Colon (tissue), 2 donors: ENCODE results near the gene TMEM53.

Source experiments
- FAIRE-seq: peaks from 2 replicates; lab custom pipeline; 2012; peaks lifted over from hg19 to GRCh38; lab: Jason Lieb, UNC
- donor health status: control.
- donor health status: control.

Gene TMEM53

DNA sequence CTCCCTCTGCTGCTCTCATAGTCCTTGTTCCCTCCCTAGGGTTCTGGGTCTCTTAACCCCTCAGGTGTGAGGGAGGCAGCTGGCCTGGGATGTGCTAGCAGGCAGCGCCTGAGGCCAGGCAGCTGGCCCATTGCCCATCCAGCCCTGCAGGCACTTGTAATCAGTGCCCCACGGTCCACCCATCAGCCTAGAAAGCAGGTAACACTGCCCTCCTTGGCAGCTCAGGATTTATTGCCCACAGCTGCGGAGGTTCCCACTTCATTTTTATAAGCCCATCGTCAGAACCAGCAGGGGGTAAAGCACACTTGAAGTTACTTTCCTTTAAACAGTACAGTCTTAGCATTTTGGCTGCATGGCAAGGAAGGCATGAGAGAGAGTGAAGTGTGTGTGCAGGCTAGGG lies 70.6 kb downstream of the TMEM53 start:
- no peak for FAIRE-seq
